GM13977 (cell line): Measurements from ENCODE around the gene ARHGEF6.
"Not testable (repeated sequence)": the region's sequence is repeated elsewhere in the genome, so short reads cannot be mapped to it uniquely, and the experiment has no call there.

ENCODE experiments used
- DNase-seq: peaks from one replicate; pipeline ENCODE4 v3.0.0; 2012; ENCODE audit warnings: low spot score
- CTCF ChIP-seq: IDR thresholded peaks from 2 replicates; pipeline ENCODE4 v1.5.1; 2012; ENCODE audit warnings: mild to moderate bottlenecking, control low read depth; ENCODE audit not compliant: insufficient read depth; ENCODE audit errors: extremely low read depth, missing control alignments
- in situ Hi-C: fragments of 300-500 bp; cut with MboI; formaldehyde crosslinking; loops from one replicate; pipeline ENCODE4 v1.12.0; 2022; ENCODE audit warnings: low sequenced_read_pairs, low pct_unique_long_range_greater_than_20kb, mixed read lengths, inconsistent platforms; ENCODE audit not compliant: unreplicated experiment

ARHGEF6 gene

GRCh38 chrX:136802515-136802914 lies 21.8 kb upstream of the ARHGEF6 start:
- no peak for TF ChIP-seq CTCF
- in situ Hi-C loops = no loop called here
- DNase-seq = no peak

GRCh38 chrX:136797787-136798186 lies 17.1 kb upstream of the ARHGEF6 start:
- in situ Hi-C loops = no loop called here

GRCh38 chrX:136795132-136795531 lies 14.4 kb upstream of the ARHGEF6 start:
- DNase-seq, in situ Hi-C loops: not testable (repeated sequence)

More at GRCh38 chrX:136797787-136798186, 17.1 kb upstream of the ARHGEF6 start:
- no peak for TF ChIP-seq CTCF
- no peak for DNase-seq

GRCh38 chrX:136794660-136795059 lies 13.9 kb upstream of the ARHGEF6 start:
- DNase-seq, in situ Hi-C loops: not testable (repeated sequence)

GRCh38 chrX:136794080-136794479 lies 13.3 kb upstream of the ARHGEF6 start:
- no peak for DNase-seq
- in situ Hi-C loops = no loop called here
- TF ChIP-seq CTCF = no peak

GRCh38 chrX:136789856-136790255 lies 9.1 kb upstream of the ARHGEF6 start:
- DNase-seq = no peak
- in situ Hi-C loops = no loop called here
- TF ChIP-seq CTCF = no peak

- no peak for DNase-seq
- in situ Hi-C loops = no loop called here
- no peak for TF ChIP-seq CTCF
Observed at GRCh38 chrX:136784231-136784630, 3.5 kb upstream of the ARHGEF6 start.

GRCh38 chrX:136783159-136783558 lies 2.4 kb upstream of the ARHGEF6 start:
- TF ChIP-seq CTCF = no peak
- no peak for DNase-seq
- in situ Hi-C loops = no loop called here
